ENCODE measurements around the gene MRI1.

DNA sequence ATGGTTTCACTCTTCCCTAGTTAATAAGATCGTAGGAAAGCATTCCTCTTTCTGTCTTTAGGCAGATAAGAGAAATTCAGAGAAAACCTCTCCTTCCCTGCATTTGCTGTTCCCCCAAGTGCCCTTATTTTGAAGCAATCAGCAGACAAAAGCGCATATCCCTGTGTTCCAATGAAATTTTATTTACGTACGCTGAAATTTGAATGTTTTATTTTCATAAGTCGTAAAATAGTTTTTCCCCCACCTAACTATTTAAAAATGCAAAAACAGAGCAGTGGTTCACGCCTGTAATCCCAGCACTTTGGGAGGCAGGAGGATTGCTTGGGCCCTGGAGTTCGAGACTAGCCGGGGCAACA, 17.2 kb upstream of the MRI1 start:
- TF ChIP-seq CTCF (IDR thresholded peaks at IDR 0.05) (no peak), EP300 (IDR thresholded peaks at IDR 0.05) (no peak), POLR2AphosphoS5 (IDR thresholded peaks at IDR 0.05) (no peak)
